K562 treated with DMSO at 1 percent for 48 hours (cell line): ENCODE measurements around the gene HSPB8. TPM values are rescaled to one million over a fixed set of nuclear protein-coding genes. Genes with fewer than 3 reads are reported as not detected.

Experiments used
- total RNA-seq: library from RNA; unstranded; fragments of 300-600 nt; gene quantifications from 2 replicates; pipeline ENCODE4 v1.2.3, GENCODE V29; 2022; ENCODE audit warnings: low replicate concordance; ENCODE audit errors: extremely low read depth

The HSPB8 gene
- not detected in 2 replicates for total RNA-seq

GRCh38 chr12:119178544-119179334 is at the start of gene HSPB8:
Gene HSPB8, plus strand, starts transcription at chr12:119178931. Its CDS starts 382 bp downstream, at chr12:119179313.

Other genes starting within 250 kb of the HSPB8 start
- not detected in 2 replicates for gene SRRM4, start 197.4 kb upstream of the HSPB8 start, total RNA-seq
- not detected in 2 replicates for gene CCDC60, start 155.8 kb downstream of the HSPB8 start, total RNA-seq